K562 (cell line): ENCODE measurements around the gene SYS1. TPM values are rescaled to one million over a fixed set of nuclear protein-coding genes. Genes with fewer than 3 reads are reported as not detected.
A peak's percentile ranks its signal among the peaks of the same experiment; 100 is the strongest.

Experiments used
- ATAC-seq: fragments of 200-7000 bp; cut with Tn5 transposase; 3 replicates; pipeline ENCODE4 v1.9.1; 2020; ENCODE audit warnings: moderate library complexity
- BruUV-seq: library from RNA; stranded (reverse); fragments of 400-500 nt; replicated peaks from 2 replicates; lab custom pipeline; 2021; lab: Mats Ljungman, UMichigan
- CTCF ChIA-PET: fragments of 300-600 bp; formaldehyde crosslinking; extraction: SDS; loops from one replicate; lab custom pipeline; 2021; ENCODE audit warnings: low intra/inter-chr PET ratio; lab: Yijun Ruan, JAX
- POLR2A ChIA-PET: fragments of 300-600, 350-650 bp; sonication (Branson Sonifier 250); formaldehyde crosslinking; extraction: SDS; loops from one replicate; lab custom pipeline; 2021; ENCODE audit warnings: antibody characterized with exemption, inconsistent platforms; lab: Yijun Ruan, JAX
- DNase-seq, 4 experiments: peaks; one replicate each; pipeline versions ENCODE4 v3.0.0 to v3.0.0-alpha.2; 2011 to 2018; ENCODE audit warnings: low spot score in 3 of 4, mixed read lengths in 3 of 4; ENCODE audit errors: extremely low read depth in 1 of 4
- FAIRE-seq: peaks from 2 replicates; lab custom pipeline; 2011; peaks lifted over from hg19 to GRCh38; lab: Jason Lieb, UNC
- H2AFZ ChIP-seq: 2 replicates; pipeline ENCODE4 v1.6.0; 2011; ENCODE audit warnings: low read depth, low read length, control low read depth, inconsistent platforms
- H3K27ac ChIP-seq: fragments of 200-600 bp; 3 replicates; pipeline ENCODE4 v1.8.0; 2011; ENCODE audit warnings: low read depth, mild to moderate bottlenecking, control low read depth, inconsistent platforms, low read length, moderate library complexity, mixed read lengths; ENCODE audit errors: extremely low read depth
- H3K27me3 ChIP-seq, 2 experiments: fragments of 300-600 bp in 1 of 2; 2 replicates in 1 of 2; 3 replicates in 1 of 2; pipeline versions ENCODE4 v1.6.0 to v1.8.0; 2011; ENCODE audit warnings: inconsistent platforms in 2 of 2, low read length in 2 of 2, mild to moderate bottlenecking in 1 of 2, mixed read lengths in 1 of 2, moderate library complexity in 1 of 2; ENCODE audit not compliant: control insufficient read depth in 2 of 2, insufficient read depth in 2 of 2
- H3K36me3 ChIP-seq: fragments of 300-600 bp; 3 replicates; pipeline ENCODE4 v1.8.0; 2011; ENCODE audit warnings: mild to moderate bottlenecking, low read length, inconsistent platforms; ENCODE audit not compliant: control insufficient read depth, insufficient read depth
- H3K4me1 ChIP-seq, 2 experiments: fragments of 200-600 bp in 1 of 2; replicated peaks in 1 of 2; 2 replicates in 1 of 2; 3 replicates in 1 of 2; pipeline versions ENCODE4 v1.5.1 to v1.8.0; 2011; ENCODE audit warnings: inconsistent platforms in 2 of 2, low read length in 2 of 2, mild to moderate bottlenecking in 1 of 2, mixed read lengths in 1 of 2, moderate library complexity in 1 of 2; ENCODE audit not compliant: control insufficient read depth in 2 of 2, insufficient read depth in 2 of 2
- H3K4me2 ChIP-seq: 2 replicates; pipeline ENCODE4 v1.6.1; 2011; ENCODE audit warnings: low read length, control low read depth, inconsistent platforms, mixed read lengths; ENCODE audit not compliant: insufficient read depth
- H3K4me3 ChIP-seq: fragments of 200-600 bp; sonication (generic), shearing (Covaris generic); 2 replicates; pipeline ENCODE4 v1.5.1; 2016; ENCODE audit warnings: control low read depth, inconsistent platforms
- H3K79me2 ChIP-seq: fragments of 200-600 bp; 3 replicates; pipeline ENCODE4 v1.8.0; 2011; ENCODE audit warnings: low read length, inconsistent platforms; ENCODE audit not compliant: control insufficient read depth, insufficient read depth
- H3K9ac ChIP-seq, 2 experiments: 2 replicates each; pipeline versions ENCODE4 v1.6.0 to v1.6.1; 2011; ENCODE audit warnings: low read depth in 2 of 2, low read length in 2 of 2, control low read depth in 1 of 2, inconsistent platforms in 1 of 2, mild to moderate bottlenecking in 1 of 2, mixed read lengths in 1 of 2; ENCODE audit not compliant: insufficient read depth in 1 of 2
- H3K9me1 ChIP-seq: one replicate; pipeline ENCODE4 v1.6.0; 2011; ENCODE audit warnings: inconsistent platforms, mild to moderate bottlenecking, low read length, moderate library complexity; ENCODE audit not compliant: control insufficient read depth, insufficient read depth
- H3K9me3 ChIP-seq: replicated peaks from 2 replicates; pipeline ENCODE4 v1.5.1; 2011; ENCODE audit warnings: low read depth, low read length, inconsistent platforms; ENCODE audit not compliant: control insufficient read depth, insufficient read depth
- H4K20me1 ChIP-seq: replicated peaks from 2 replicates; pipeline ENCODE4 v1.6.1; 2011; ENCODE audit warnings: low read length, inconsistent platforms, mixed read lengths; ENCODE audit not compliant: control insufficient read depth, insufficient read depth
- EGR1 ChIP-seq: fragments of 450-650 bp; conservative IDR thresholded peaks from 2 replicates; pipeline ENCODE4 v1.6.1; 2017; ENCODE audit warnings: mild to moderate bottlenecking
- ELF1 ChIP-seq: fragments of 200-800 bp; sonication (Bioruptor generic); IDR thresholded peaks from 2 replicates; pipeline ENCODE4 v1.6.1; 2016; ENCODE audit warnings: missing genetic modification characterization, missing compliant biosample characterization
- FOS ChIP-seq: IDR thresholded peaks from 3 replicates; pipeline ENCODE4 v1.6.1; 2011; ENCODE audit not compliant: insufficient read length; ENCODE audit errors: extremely low read depth
- HDAC6 ChIP-seq: IDR thresholded peaks from 2 replicates; pipeline ENCODE4 v1.6.1; 2012; ENCODE audit warnings: low read depth, mild to moderate bottlenecking, control low read depth, inconsistent platforms, low read length, moderate library complexity
- PHF8 ChIP-seq: fragments of 200-600 bp; sonication (generic); IDR thresholded peaks from 2 replicates; pipeline ENCODE4 v1.6.1; 2012; ENCODE audit warnings: mixed run types, mild to moderate bottlenecking, inconsistent platforms, low read length, moderate library complexity, borderline replicate concordance
- SMAD4 ChIP-seq: fragments of 250-450 bp; sonication (Bioruptor Pico); conservative IDR thresholded peaks from 2 replicates; pipeline ENCODE4 v1.8.0; 2021; ENCODE audit warnings: inconsistent platforms, mild to moderate bottlenecking, moderate library complexity
- SRSF1 ChIP-seq: fragments of 200-400 bp; formaldehyde crosslinking; IDR thresholded peaks from 2 replicates; pipeline ENCODE4 v1.6.1; 2017; ENCODE audit warnings: mild to moderate bottlenecking, low read depth, low read length, moderate library complexity
- WGBS: fragments of 100-300 bp; shearing (Covaris generic); methylation state at CpG from one replicate; pipeline ENCODE4 v1.1.6; 2016; ENCODE audit warnings: low coverage, mixed read lengths; ENCODE audit not compliant: insufficient coverage; ENCODE audit errors: missing lambda C conversion rate; 5-methylcytosine and 5-hydroxymethylcytosine counted together
- in situ Hi-C: fragments of 300-500 bp; cut with MboI; formaldehyde crosslinking; loops from 4 replicates; pipeline ENCODE4 v1.15.0; 2018; ENCODE audit warnings: inconsistent platforms, mixed read lengths
- intact Hi-C: fragments of 100-400 bp; cut with micrococcal nuclease; formaldehyde crosslinking; loops from 2 replicates; pipeline ENCODE4 v1.14.2; 2022
- polyA plus RNA-seq, 8 experiments: library from polyadenylated mRNA; depleted of rRNA in 4 of 8; stranded (reverse) in 5 of 8; unstranded in 3 of 8; fragments of >200 nt; fragmentation: Nextera tagmentation in 2 of 8; fragmentation: Illumina TruSeq in 1 of 8; extraction: Ambion mirVana in 2 of 8; extraction: Trizol in 1 of 8; gene quantifications; 2 replicates each; pipeline versions ENCODE4 v1.2.1 to v1.2.3, GENCODE V29; 2011 to 2014; ENCODE audit warnings: inconsistent platforms in 1 of 8, missing spikeins in 1 of 8
- total RNA-seq, 7 experiments: library from RNA; depleted of rRNA in 6 of 7; stranded (reverse); fragments of >200 nt in 6 of 7; fragmentation: Illumina TruSeq in 2 of 7; extraction: Trizol in 2 of 7; gene quantifications; 2 replicates each; pipeline versions ENCODE4 v1.2.1 to v1.2.3, GENCODE V29; 2011 to 2021; ENCODE audit warnings: low replicate concordance in 1 of 7
- TF ChIP-seq, protein P1 (sequence below): fragments of 450-650 bp; IDR thresholded peaks from 2 replicates; pipeline ENCODE4 v1.6.1; 2016; ENCODE audit warnings: mild to moderate bottlenecking
- TF ChIP-seq, protein P2 (sequence below): fragments of 450-650 bp; IDR thresholded peaks from 2 replicates; pipeline ENCODE4 v1.6.1; 2017; ENCODE audit warnings: antibody characterized with exemption, mild to moderate bottlenecking
- TF ChIP-seq, protein P3 (sequence below): fragments of 450-650 bp; formaldehyde crosslinking; IDR thresholded peaks from 2 replicates; pipeline ENCODE4 v1.4.0; 2022; ENCODE audit warnings: missing genetic modification characterization

The SYS1 gene
- total and polyA plus RNA-seq, 9 of the 15 experiments (the other 6 are each of a cell fraction or from before 2014, with no cell fraction given), result 11.1 to 25.2 (median 17.5) TPM

DNA sequence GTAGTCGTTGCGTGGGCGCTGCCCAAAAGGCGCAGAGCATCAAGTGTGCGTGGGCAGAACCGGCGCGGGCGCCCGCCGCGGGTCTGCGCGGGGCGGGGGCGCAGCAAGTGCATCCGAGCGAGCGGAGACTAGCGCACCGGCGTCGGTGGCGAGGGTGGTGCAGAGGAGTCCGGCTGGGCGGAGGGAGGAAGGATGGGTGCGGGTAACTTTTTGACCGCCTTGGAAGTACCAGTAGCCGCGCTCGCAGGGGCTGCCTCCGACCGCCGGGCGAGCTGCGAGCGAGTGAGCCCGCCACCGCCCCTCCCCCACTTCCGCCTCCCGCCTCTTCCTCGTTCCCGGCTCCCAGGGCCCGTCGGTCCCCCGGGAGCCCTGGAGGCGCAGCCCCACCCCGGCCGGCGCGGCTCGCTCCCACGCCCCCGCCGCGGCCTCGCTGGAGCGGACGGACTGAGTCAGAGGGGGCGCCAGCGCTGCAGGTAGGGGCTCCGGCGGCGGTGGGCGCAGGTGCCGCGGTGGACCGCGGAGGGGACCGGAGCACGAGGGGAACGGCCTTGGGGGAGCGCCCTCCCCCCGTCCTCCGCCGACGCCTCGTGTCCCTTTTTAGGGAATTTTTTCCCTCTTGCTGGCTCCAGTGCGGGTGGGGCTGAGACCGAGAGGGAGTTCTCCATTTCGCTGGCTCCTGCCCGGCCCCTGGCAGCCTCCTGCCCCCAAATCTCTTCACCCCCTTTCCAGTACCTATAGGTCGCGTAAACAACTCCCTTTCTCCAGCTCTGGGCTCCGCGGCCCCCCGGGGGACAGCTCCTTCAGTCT is 43.5 kb downstream of the SYS1 start:
- H3K27ac ChIP-seq, result peak overlapping the region; percentile 61
- in situ Hi-C loops, result no loop called here
- CTCF ChIA-PET, result no interaction called here
- peak; percentile 92 for TF ChIP-seq EGR1
- TF ChIP-seq, protein P1, sequence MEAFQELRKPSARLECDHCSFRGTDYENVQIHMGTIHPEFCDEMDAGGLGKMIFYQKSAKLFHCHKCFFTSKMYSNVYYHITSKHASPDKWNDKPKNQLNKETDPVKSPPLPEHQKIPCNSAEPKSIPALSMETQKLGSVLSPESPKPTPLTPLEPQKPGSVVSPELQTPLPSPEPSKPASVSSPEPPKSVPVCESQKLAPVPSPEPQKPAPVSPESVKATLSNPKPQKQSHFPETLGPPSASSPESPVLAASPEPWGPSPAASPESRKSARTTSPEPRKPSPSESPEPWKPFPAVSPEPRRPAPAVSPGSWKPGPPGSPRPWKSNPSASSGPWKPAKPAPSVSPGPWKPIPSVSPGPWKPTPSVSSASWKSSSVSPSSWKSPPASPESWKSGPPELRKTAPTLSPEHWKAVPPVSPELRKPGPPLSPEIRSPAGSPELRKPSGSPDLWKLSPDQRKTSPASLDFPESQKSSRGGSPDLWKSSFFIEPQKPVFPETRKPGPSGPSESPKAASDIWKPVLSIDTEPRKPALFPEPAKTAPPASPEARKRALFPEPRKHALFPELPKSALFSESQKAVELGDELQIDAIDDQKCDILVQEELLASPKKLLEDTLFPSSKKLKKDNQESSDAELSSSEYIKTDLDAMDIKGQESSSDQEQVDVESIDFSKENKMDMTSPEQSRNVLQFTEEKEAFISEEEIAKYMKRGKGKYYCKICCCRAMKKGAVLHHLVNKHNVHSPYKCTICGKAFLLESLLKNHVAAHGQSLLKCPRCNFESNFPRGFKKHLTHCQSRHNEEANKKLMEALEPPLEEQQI, result no peak
- TF ChIP-seq ELF1 (tag), result peak; percentile 87
- TF ChIP-seq HDAC6, result no peak; the same call in none of the 2 replicates
- peak; percentile 69 for TF ChIP-seq SMAD4 (CRISPR knock-in tag)
- TF ChIP-seq, protein P2, sequence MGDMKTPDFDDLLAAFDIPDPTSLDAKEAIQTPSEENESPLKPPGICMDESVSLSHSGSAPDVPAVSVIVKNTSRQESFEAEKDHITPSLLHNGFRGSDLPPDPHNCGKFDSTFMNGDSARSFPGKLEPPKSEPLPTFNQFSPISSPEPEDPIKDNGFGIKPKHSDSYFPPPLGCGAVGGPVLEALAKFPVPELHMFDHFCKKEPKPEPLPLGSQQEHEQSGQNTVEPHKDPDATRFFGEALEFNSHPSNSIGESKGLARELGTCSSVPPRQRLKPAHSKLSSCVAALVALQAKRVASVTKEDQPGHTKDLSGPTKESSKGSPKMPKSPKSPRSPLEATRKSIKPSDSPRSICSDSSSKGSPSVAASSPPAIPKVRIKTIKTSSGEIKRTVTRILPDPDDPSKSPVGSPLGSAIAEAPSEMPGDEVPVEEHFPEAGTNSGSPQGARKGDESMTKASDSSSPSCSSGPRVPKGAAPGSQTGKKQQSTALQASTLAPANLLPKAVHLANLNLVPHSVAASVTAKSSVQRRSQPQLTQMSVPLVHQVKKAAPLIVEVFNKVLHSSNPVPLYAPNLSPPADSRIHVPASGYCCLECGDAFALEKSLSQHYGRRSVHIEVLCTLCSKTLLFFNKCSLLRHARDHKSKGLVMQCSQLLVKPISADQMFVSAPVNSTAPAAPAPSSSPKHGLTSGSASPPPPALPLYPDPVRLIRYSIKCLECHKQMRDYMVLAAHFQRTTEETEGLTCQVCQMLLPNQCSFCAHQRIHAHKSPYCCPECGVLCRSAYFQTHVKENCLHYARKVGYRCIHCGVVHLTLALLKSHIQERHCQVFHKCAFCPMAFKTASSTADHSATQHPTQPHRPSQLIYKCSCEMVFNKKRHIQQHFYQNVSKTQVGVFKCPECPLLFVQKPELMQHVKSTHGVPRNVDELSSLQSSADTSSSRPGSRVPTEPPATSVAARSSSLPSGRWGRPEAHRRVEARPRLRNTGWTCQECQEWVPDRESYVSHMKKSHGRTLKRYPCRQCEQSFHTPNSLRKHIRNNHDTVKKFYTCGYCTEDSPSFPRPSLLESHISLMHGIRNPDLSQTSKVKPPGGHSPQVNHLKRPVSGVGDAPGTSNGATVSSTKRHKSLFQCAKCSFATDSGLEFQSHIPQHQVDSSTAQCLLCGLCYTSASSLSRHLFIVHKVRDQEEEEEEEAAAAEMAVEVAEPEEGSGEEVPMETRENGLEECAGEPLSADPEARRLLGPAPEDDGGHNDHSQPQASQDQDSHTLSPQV, result 0 out of 2 replicates have a peak, but pooled peaks have one; percentile 42
- TF ChIP-seq FOS, result no peak
- 0 out of 2 replicates have a peak, but pooled peaks have one; percentile 45 for TF ChIP-seq SRSF1
- TF ChIP-seq PHF8, result peak; percentile 54; the same call in 1 of the 2 replicates
- TF ChIP-seq, protein P3, sequence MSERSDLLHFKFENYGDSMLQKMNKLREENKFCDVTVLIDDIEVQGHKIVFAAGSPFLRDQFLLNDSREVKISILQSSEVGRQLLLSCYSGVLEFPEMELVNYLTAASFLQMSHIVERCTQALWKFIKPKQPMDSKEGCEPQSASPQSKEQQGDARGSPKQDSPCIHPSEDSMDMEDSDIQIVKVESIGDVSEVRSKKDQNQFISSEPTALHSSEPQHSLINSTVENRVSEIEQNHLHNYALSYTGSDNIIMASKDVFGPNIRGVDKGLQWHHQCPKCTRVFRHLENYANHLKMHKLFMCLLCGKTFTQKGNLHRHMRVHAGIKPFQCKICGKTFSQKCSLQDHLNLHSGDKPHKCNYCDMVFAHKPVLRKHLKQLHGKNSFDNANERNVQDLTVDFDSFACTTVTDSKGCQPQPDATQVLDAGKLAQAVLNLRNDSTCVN (CRISPR knock-in tag), result no peak

More for the DNA sequence above, 43.5 kb downstream of the SYS1 start:
- peak overlapping the region; percentile 70 for H3K4me3 ChIP-seq
- peak; percentile 81 for ATAC-seq
- WGBS, result 2% methylated on average over 54 of the region's 87 CpGs
- peak overlapping the region; percentile 96 for H2AFZ ChIP-seq
- no peaks in the 10 kb centered on the region for H3K9me1 ChIP-seq
- peak overlapping the region; percentile 90 for H3K4me2 ChIP-seq
- H3K27me3 ChIP-seq, result no peaks in the 10 kb centered on the region; a peak in 1 of 5 replicates
- no peaks in the 10 kb centered on the region for H4K20me1 ChIP-seq
- POLR2A ChIA-PET, result interaction anchor here (0.6 to 1.5 kb wide), 7 partner anchors 10 to 36 kb away, joined by 3 to 9 read pairs (median 3); partner anchors contain the start of gene PIGT
- peaks cover 17% of the 10 kb centered on the region; the same call in 2 of the 3 replicates for H3K79me2 ChIP-seq
- no peak for FAIRE-seq
- no TSS peak for BruUV-seq
- H3K9me3 ChIP-seq, result peaks cover 2% of the 10 kb centered on the region; the same call in 1 of the 2 replicates
- peaks cover 23 to 25% of the 10 kb centered on the region in 2 experiments; a peak in 4 of 5 replicates for H3K4me1 ChIP-seq
- DNase-seq, result peak; percentile 70 to 87 (median 78)
- H3K9ac ChIP-seq, result peak overlapping the region; percentile 72 to 89; a peak in 3 of 4 replicates
- peaks cover 19% of the 10 kb centered on the region for H3K36me3 ChIP-seq
- intact Hi-C loops, result no loop called here
